Activated T-cell treated with anti-CD3 and anti-CD28 coated beads for 24 hours (primary cell): ENCODE data around the gene NR2E1.

Experiments used
- DNase-seq: peaks from one replicate; pipeline ENCODE4 v3.0.0-alpha.2; 2020; ENCODE audit warnings: low read depth

NR2E1 gene

GRCh38 chr6:108165714-108166663 is at the start of gene NR2E1:
NR2E1 (plus strand) TSS chr6:108166022; CDS start chr6:108166766, 744 bp downstream.
- no peak for DNase-seq

GRCh38 chr6:108116546-108117426 is 49.0 kb upstream of the NR2E1 start:
- DNase-seq, result no peak

GRCh38 chr6:108117427-108118358 is 48.1 kb upstream of the NR2E1 start:
- DNase-seq, result no peak

GRCh38 chr6:108118359-108118724 is 47.5 kb upstream of the NR2E1 start:
- DNase-seq, result no peak

GRCh38 chr6:108118810-108119768 is 46.7 kb upstream of the NR2E1 start:
- DNase-seq, result no peak

- DNase-seq, result no peak
Measured at GRCh38 chr6:108119769-108120141, 46.1 kb upstream of the NR2E1 start.

GRCh38 chr6:108120311-108120710 is 45.5 kb upstream of the NR2E1 start:
- no peak for DNase-seq

GRCh38 chr6:108121612-108122011 is 44.2 kb upstream of the NR2E1 start:
- DNase-seq, result no peak

- no peak for DNase-seq
Measured at GRCh38 chr6:108123481-108123929, 42.3 kb upstream of the NR2E1 start.

GRCh38 chr6:108123946-108124345 is 41.9 kb upstream of the NR2E1 start:
- DNase-seq, result no peak

GRCh38 chr6:108127056-108127455 is 38.8 kb upstream of the NR2E1 start:
- DNase-seq, result no peak

GRCh38 chr6:108127826-108128225 is 38.0 kb upstream of the NR2E1 start:
- DNase-seq, result no peak

GRCh38 chr6:108130262-108130661 is 35.6 kb upstream of the NR2E1 start:
- DNase-seq, result no peak

- DNase-seq, result no peak
Measured at GRCh38 chr6:108132863-108133262, 33.0 kb upstream of the NR2E1 start.

- DNase-seq, result no peak
Measured at GRCh38 chr6:108133594-108134179, 32.1 kb upstream of the NR2E1 start.

GRCh38 chr6:108134213-108134970 is 31.4 kb upstream of the NR2E1 start:
- DNase-seq, result no peak

- DNase-seq, result no peak
Measured at GRCh38 chr6:108142240-108142639, 23.6 kb upstream of the NR2E1 start.

GRCh38 chr6:108145639-108146038 is 20.2 kb upstream of the NR2E1 start:
- DNase-seq, result no peak

- no peak for DNase-seq
Measured at GRCh38 chr6:108152446-108152845, 13.4 kb upstream of the NR2E1 start.
